Measurements from ENCODE around the gene HSD17B2.
"Not testable (repeated sequence)": the region's sequence is repeated elsewhere in the genome, so short reads cannot be mapped to it uniquely, and the experiment has no call there.

HSD17B2 gene

DNA sequence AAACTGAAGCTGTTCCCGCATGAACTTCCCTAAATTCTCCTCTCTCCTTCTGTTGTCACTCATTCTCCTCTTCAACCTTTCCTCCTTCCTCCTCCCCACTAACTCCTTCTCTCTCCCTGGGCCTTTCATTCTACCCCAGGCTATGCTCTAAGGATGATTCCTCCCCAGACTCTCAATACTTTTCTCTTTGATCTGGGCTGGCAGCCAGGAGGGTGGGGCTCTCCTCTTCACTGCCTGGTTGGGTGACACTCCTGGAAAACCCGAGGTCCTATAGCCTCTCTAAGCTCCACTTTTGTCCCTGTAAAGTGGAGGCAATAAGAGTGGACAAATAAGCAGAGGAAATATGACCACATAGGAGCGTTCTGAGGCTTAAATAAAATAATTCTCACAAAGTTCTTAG is 46.2 kb downstream of the HSD17B2 start:
- DNase-seq (ENCODE audit: low read depth, low spot score), result no peak

DNA sequence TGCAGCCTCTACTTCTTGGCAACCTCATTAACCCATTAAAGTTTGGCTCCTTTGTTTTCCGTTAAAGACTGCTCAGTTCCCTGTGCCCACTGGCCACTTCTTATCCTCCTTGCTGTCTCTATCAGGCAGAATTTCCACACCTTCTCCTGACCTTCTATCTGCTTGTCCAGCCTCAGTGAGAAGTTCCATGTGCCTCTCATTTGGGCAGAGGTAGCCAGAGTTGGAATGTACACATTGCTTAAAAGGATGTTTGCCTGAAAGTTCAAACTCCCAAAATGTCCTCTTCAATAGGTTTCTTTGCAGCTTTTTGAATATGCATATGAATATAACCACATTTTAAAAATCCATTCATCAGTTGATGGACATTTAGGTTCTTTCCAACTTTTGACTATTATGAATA is 47.0 kb downstream of the HSD17B2 start:
- no peak for DNase-seq (ENCODE audit: low read depth, low spot score)

DNA sequence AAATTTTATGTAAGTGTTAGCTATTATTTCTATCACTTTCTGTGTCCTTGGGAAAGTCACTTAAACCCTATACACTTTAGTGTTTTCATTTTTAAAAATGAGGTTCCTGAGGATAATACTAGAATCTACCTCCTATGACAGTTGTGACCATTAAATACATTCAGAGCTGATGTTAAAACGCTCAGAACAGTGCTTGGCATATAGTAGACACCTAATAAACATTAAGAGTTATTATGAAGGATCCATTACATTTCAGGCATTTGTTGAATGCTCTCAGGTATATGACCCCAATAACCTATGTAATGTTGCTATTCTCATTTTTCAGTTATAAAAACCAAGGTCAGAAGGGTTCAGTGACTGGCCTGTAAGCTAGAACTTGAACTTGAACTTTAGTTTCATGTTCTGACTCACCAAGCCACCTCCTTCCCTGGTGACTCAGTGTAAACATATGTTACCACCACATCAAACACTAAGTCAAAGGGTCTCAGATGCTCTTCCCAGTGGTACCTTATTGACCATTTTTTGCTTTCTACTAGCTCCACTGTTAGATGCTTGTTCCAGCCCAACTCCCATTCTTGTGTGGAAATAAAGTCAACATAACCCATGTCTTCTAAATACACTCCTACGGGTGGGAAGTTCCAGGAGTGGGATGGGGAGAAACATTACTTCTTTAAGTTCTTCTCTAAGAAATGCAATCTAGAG is 47.6 kb downstream of the HSD17B2 start:
- DNase-seq (ENCODE audit: low read depth, low spot score), result no peak

DNA sequence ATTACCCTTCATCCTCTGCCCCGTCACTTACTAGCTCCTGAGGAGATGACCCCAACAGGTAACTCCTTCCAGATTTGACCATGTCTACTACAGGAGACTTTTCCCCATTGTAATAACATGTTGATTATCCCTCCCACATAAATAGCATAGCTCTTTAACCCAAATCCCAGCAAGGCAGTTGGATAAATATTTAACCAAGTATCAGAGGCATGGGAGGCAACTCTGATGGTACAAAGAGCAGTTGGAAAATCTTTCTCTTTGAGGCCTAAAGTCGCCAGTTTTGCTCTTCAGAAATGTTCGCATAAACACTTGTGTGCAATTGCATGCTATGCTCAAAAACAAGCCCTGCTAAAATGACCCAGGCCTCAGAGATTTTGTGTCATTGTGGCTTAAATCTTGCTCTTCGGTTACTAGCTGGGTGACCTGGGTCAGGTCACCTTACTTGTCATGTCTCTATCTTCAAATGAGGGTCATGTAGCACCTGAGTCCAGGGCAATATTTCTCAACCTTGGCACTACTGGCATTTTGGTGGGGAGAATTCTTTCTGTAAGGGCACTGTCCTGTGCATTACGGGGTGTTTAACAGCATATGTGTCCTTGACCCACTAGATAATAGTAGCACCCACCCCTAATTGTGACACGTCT is 48.8 kb downstream of the HSD17B2 start:
- DNase-seq (ENCODE audit: low read depth, low spot score), result no peak

DNA sequence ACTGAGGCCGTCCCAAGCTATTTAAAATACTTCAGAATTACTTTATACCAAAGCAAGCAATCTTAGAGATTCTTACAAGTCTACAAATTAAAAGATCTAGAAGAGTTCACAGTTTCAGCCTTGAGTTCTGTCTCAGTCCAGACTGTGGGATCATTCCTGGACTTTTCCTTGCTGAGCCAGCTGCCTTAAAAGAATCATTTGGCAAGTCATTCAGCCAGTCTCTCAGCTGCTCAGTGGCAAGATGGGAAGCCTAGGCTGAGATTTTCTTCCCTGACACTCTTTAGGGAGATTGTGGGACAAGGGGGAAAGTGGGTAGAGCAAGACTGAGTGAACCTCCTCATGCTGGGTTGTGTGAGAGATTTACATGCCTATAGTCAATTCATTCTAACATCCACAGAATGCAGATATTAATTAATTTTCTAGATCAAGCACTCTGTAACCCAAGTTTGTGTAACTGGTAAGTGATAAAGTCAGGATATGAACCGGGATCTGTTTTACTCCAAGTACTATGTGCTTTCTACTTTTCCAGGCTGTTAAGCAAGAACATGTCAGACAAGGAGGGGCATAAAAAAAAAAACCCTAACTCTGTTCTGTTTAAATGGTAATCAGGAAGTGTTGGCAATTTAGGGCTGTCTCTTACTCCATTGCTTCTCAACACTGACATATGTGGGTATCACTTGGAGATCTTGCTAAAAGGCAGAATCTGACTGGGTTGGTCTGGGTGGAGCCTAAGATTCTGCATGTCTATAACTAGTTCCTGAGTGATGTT is 50.1 kb downstream of the HSD17B2 start:
- DNase-seq (ENCODE audit: low read depth, low spot score), result no peak

DNA sequence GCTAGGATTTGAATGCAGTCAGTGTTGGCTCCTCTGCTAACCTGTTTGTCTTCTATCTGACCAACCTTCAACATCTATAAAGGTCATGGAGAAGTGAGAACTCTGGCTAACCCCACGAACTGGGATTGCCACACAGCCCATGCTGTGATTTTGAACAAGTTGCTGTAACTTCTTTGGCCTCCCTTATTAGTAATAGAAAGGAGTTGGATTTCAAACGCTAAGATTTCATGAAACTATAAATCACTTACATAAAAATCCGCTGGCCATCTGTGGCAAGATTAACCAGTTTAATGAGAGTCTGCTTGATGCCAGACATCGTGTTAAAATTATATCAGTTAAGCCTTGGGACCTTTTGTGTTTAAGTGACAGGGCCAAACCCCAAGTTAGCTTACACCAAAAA is 53.4 kb downstream of the HSD17B2 start:
- no peak for DNase-seq (ENCODE audit: low read depth, low spot score)

DNA sequence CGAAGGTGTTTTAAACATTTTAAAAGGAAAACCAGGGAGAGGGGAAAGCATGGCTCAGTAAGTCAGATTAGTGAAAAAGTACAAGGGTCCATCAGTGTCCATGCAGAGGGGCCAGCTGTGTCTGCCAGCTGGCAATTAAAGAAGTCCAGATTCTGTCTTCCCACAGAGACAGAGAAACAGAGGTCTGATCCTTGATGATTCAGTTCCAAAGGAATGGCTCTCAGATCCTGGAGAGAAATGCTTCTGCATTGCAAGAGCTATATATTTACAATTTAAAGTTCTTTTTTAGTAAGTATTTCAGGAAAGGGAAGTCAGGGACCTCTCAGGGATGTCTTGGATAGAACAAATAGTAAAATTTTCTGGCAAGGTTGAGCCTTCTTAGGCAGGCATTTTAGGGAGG is 56.2 kb downstream of the HSD17B2 start:
- DNase-seq (ENCODE audit: low read depth, low spot score), result no peak

DNA sequence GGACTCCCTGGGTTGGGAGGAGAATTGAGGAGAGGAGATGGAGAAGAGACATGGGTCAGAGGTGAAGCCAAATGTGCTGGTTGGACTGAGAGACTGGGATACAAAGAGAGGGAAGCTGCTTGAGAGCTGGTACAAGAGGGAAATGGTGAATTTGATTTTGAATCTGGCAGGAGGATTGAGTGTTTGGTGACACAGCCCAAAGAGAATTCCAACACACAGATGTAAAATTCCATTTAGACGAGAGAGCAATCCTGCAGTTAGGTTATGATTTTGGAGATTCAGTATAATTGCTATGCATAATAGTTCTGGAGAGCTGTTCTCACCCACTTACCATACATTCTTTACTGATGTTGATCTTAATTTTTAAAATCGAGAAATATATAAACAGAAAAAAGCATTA is 57.7 kb downstream of the HSD17B2 start:
- DNase-seq (ENCODE audit: low read depth, low spot score), result no peak

DNA sequence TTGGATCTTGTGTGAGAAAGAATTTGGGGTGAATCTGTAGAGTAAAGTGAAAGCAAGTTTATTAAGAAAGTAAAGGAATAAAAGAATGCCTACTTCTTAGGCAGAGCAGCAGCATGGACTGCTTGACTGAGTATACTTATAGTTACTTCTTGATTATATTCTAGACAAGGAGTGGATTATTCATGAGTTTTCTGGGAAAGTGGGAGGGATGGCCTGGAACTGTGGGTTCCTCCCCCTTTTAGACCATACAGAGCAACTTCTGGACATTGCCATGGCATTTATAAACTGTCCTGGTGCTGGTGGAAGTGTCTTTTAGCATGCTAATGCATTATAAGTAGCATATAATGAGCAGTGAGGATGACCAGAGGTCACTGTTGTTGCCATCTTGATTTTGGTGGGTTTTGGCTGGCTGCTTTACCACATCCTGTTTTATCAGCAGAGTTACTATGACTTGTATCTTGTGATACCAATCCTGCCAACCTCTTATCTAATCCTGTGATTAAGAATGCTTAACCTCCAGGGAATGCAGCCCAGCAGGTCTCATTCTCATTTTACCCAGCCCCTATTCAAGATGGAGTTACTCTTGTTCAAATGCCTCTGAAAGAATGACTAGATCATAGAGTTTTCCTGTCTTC is 58.7 kb downstream of the HSD17B2 start:
- no peak for DNase-seq (ENCODE audit: low read depth, low spot score)

DNA sequence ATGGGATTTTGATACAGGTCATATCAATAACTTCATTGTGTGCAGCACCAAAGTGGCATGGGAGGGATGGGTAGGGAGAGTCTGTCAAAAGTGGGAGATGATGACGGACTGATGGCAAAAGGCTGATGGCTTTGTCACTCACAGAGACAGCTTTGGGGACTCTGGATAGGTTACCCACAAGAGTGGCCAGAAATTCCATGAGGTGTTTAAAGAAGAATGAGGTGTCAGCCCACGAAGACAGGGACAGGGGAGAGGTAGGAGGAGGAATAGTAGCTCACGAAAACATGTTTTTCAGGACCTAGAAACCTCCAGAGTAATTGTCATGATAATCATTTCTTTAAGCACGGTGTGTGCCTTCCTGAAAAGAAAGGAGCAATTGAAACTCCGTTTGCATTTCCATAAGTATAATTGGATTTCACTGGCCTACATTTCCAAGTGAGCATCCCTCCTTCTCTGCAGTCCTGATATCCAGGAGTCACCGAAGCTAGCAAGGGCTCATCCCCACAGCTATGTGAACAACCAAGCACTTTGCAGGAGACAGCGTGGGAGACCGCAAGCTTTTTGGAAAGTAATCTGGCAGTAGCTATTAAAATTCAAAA is 60.0 kb downstream of the HSD17B2 start:
- peak; percentile 1 for DNase-seq (ENCODE audit: low read depth, low spot score)

DNA sequence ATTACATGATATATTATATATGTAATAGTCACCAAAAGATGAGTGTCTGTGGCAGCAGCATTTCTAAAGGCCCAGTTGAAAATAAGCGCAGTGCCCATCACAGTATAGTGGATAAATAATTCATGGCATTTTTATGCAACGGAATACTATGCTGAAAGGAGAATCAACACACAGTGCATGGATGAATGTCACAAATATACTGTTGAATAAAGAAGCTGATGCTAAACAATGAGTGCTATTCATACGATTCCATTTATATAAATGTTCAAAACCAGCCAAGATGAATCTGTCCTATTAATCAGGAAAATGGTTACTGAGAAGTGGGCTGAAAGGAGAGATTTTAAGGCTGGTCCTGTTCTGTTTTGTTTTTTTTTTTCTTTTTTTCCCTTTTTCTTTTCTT is 61.6 kb downstream of the HSD17B2 start:
- DNase-seq (ENCODE audit: low read depth, low spot score), result no peak

DNA sequence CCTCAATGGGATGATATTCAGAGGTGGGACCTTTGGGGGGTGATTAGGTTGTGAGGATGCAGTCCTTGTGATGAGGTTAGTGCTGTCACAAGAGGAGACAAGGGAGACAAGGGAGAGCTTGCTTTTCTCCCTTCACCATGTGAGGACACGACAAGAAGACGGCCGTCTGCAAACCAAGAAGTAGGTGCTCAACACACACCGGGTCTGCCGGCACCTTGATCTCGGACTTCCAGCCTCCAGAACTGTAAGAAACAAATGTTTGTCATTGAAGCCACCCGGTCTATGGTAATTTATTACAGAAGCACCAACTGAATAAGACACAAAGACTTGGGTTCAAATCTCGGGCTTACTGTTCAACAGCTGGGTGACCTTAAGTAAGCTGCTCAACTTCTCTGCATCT is 70.1 kb downstream of the HSD17B2 start:
- no peak for DNase-seq (ENCODE audit: low read depth, low spot score)

DNA sequence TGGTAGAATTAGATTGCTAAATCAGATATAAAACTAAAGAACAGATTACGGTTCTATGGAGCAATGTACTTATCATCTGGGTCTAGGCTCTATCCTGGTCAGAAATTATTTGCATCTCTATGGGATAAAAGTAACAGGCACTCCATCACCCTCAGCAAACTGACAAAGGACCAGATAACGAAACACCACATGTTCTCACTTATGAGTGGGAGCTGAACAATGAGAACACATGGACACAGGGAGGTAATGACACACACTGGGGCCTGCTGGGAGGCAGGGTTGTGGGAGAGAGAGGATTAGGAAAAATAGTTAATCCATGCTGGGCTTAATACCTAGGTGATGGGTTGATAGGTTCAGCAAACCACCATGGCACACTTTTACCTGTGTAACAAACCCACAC is 73.0 kb downstream of the HSD17B2 start:
- DNase-seq (ENCODE audit: low read depth, low spot score), result no peak

DNA sequence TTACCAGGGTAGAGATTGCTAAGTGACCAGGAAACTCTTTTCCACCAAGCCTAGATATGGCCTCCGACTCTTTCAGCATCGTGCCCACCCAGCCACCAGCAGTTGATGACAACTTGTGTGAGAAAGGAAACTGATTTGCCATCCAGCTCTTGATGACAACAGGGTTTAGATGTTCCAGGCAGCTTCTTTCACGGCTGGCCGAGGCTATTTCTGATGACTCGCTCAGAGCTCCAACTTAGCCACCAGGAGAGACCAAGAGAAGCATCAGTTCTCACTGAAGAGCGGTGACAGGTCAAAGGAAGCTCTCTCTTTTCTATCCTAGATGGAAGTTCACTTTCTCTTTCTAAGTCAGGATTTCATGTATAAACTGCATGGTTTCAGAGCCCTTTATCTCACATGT is 73.7 kb downstream of the HSD17B2 start:
- no peak for DNase-seq (ENCODE audit: low read depth, low spot score)

DNA sequence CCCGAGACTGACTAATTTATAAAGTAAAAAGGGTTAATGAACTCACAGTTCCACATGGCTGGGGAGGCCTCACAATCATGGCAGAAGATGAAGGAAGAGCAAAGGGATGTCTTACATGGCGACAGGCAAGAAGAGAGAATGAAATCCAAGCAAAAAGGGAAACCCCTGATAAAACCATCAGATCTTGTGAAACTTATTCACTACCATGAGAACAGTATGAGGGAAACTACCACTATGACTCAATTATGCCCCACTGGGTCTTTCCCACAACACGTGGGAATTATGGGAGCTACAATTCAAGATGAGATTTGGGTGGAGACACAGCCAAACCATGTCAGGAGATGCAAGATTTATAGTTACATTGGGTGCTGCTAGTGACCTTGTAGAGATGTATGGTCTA is 74.2 kb downstream of the HSD17B2 start:
- DNase-seq (ENCODE audit: low read depth, low spot score), result not testable (repeated sequence)

DNA sequence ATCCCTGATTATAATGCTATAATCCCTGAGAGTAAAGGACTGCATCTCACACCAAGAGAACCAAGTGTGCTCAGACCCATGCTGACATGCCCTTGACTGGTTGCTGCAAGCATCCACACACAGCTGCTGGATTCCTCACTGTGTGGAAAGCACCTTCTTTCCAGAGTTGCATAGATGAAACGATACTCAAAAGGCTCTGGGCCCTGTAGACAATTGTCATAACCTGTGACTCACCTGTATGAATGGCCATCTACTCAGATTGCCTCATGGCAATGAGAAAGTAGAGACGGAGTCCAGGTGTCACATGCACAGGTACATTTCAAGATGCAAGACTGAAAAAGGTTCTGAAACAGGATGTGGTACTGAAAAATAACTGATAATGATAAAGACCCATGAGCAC is 76.9 kb downstream of the HSD17B2 start:
- DNase-seq (ENCODE audit: low read depth, low spot score), result no peak

DNA sequence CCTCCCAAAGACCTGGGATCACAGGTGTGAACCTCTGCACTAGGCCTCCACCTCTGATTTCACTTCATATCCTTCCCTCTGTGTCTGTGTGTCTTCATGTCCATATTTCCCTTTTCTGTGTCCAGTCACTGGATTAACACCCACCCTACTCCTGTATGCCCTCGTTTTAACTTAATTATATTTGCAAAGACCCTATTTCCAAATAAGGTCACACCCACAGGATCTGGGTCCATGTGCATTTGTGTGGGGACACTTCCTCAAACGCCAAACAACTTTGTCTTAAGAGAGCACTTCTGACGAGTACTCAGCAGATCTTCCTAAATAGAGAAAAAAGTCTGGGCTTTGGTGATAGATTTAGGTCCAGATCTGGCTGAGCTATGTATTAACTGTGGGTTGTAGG is 78.7 kb downstream of the HSD17B2 start:
- no peak for DNase-seq (ENCODE audit: low read depth, low spot score)

DNA sequence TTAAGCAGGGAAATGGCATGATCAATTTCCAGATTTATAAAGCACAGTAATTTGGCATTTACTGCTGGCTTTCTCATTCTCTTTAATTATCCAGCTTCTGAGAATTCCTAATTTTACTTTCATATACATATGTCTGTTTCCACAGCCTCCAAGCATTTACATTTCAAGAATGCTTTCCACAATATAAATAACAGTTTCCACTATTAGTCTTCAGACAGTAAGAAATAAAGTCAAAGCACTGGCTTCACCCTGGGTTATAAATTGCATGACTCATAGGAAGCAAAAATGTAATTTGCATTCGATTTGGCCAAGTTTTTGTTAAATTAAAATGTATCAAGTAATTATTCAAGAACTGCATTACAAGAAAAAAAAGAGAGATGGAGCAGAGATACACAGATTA is 81.5 kb downstream of the HSD17B2 start:
- DNase-seq (ENCODE audit: low read depth, low spot score), result no peak

DNA sequence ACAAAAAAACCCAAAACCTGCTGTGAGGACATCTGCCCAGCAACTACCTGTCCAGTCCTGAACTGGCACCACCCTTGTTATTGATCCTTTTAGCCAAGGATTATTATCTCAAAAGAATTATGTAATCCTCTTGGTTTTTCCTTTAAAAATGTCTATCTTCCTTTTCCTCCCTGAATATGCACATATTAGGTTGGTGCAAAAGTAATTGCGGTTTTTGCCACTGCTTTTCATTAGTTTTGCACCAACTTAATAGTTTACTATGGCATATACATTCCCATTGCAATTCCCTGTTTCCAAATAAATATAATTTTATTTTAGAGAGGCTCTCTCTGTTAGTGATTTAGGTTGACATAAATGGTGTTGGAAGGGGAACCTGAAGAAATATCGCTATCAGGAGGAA is 83.7 kb downstream of the HSD17B2 start:
- DNase-seq (ENCODE audit: low read depth, low spot score), result no peak

DNA sequence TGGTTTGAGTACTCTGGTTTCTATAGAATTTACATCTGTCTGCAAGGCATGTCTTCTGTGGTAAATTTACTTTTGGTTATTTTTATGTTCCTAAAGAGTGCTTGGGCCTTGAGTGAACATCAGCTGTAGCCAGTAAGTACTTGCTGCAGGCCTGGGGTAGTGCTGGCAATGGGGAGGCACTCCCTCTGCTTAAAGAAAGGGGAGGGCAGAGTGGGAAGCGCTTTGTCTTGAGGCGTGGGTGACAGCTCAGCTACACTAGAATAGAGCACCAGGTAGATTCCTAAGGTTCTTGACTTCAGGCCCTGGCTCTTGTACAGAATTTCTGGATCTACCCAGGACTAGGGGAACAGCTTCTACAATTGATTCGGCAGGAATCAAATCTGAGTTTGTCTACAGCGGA is 84.4 kb downstream of the HSD17B2 start:
- DNase-seq (ENCODE audit: low read depth, low spot score), result no peak

DNA sequence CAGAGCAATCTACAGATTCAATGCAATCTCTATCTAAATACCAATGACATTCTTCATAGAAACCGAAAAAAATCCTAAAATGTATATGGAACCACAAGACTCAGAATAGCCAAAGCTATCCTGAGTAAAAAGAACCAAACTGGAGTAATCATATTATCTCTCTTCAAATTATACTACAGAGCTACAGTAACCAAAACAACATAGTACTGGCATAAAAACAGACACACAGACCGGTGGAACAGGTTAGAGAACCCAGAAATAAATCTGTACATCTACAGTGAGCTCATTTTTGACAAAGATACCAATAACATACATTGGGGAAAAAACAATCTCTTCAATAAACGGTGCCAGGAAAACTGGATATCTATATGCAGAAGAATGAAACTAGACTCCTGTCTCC is 89.6 kb downstream of the HSD17B2 start:
- no peak for DNase-seq (ENCODE audit: low read depth, low spot score)

DNA sequence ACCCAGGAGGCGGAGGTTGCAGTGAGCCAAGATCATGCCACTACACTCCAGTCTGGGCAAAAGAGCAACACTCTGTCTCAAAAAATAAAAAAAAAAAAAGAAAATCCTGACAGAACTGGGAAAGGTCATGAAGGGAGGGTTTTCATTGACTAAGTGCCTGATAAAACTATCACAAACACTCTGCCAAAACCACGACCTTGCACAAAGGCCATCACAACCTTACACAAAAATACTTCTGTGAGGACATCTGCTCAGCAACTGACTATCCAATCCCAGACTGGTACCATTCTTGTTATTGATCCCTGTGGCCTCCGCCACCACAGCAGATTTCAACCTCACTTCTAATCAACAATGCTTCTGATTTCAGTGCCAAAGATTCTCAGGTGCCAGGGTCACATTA is 94.8 kb downstream of the HSD17B2 start:
- DNase-seq (ENCODE audit: low read depth, low spot score), result no peak
